Inferior parietal cortex (tissue), 1 donor: ENCODE measurements around the gene CEP72.
A peak's percentile ranks its signal among the peaks of the same experiment; 100 is the strongest.

Source experiments
- DNase-seq: peaks from one replicate; pipeline ENCODE4 v3.0.0-alpha.2; 2016; ENCODE audit errors: extremely low spot score

CEP72 gene

DNA sequence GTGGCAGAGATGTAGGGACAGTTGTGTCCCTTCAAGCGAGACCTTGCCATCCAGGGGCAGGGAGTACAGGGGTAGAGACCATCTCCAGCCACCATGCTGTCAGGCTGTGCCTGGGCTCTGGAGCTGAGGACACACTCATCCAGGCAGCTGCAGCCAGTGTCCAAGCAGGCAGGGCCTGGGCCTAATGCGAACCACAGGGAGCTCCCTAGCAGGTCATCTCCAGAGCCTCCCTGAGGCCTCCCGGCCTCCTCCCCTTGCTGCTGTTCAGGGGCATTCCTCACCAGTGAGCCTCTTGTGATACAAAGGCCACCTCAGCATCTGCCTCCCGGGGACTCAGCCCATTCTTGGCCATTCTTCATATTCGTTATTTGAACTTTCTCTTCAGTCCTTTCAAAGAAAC is 46.0 kb downstream of the CEP72 start:
- no peak for DNase-seq

GRCh38 chr5:659496-660263 is 47.5 kb downstream of the CEP72 start:
- DNase-seq = no peak

DNA sequence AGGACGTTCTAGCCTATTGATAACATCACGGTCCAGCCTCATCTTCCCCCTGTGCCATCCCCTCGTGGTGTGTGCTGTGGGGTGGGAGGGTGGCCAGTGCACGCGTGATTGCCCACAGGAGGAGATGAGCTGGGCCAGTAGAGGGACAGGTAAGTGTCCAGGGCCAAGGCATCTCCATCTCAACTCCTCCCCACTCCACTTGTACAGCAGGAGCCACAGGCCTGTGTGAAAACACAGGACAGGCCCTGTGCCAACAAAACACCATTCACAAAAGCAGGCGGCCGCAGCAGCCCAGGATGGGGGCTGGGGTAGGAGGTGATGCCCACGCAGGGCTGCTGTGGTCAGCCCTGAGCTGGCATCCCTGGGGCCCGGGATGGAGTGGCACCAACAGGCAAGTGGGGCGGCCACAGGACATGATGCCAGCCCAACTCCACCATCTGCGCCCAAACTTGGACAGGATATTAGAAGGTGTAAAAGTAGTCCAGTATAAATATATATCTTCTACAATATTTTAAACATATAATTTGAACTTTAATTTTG is 48.4 kb downstream of the CEP72 start:
- DNase-seq = no peak

GRCh38 chr5:661891-662750 is 50.0 kb downstream of the CEP72 start:
- no peak for DNase-seq

DNA sequence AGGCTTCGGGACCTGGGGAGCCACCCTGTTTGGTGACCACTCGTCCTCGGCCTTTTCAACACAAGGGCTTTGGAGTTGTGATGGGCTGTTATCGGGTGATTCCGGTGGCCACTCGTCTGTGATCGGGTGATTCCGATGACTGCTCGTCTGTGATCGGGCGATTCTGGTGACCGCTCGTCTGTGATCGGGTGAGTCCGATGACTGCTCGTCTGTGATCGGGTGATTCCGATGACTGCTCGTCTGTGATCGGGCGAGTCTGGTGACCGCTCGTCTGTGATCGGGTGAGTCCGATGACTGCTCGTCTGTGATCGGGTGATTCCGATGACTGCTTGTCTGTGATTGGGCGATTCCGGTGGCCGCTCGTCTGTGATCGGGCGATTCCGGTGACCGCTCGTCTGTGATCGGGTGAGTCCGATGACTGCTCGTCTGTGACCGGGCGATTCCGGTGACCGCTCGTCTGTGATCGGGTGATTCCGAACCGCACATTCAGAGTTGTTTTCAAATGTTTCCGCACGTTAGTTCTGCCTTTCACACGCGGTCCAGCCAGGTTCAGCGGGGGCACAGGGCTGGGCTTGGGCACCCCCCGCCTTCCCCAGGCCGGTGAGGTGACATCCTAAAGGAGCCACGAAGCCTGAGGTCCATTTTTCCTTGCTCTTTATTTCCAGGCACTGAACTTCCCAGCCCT is 50.8 kb downstream of the CEP72 start:
- no peak for DNase-seq

DNA sequence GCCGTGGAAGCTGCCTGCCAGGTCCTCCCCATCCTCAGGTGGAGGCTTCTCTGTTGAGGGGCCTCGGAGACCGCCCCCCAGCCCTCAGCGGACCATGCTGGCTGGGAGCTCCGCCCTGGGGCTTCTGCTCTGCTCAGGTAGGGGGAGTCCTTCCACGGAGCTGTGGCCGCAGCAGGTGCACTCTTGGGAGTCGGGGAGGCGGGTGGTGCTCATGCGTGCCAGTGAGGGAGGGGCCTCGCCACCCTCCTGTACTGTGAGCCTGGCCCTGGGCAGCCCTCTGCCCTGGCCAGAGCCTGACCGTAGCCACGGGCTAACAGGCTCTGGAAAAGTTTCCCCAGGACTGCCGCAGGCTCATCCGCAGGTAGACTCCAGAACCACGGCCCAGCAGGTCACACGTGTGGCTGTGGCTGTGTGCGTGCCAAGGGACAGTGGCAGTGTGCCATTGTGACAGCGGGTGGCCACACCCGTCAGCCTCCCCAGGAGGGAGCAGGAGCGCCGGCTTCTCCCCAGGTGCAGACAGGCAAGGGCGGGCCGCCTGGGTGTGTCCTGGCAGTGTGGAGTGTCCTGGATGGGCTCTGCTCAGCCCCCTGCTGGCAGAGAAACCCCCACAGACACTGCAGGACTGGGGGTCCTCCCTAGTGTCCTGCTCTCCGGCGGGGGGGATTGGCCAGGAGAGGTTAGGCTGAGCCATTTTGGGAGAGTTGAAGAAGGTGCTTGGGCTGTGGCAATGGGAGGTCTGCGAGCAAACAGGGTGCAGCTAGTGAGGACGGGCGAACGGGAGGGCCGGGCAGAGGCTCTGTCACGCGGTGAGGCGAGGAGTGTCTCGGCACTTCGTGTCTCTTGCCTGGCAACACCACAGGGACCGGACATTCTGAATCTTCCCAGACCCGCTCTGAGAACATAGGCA is 51.5 kb downstream of the CEP72 start:
- no peak for DNase-seq

DNA sequence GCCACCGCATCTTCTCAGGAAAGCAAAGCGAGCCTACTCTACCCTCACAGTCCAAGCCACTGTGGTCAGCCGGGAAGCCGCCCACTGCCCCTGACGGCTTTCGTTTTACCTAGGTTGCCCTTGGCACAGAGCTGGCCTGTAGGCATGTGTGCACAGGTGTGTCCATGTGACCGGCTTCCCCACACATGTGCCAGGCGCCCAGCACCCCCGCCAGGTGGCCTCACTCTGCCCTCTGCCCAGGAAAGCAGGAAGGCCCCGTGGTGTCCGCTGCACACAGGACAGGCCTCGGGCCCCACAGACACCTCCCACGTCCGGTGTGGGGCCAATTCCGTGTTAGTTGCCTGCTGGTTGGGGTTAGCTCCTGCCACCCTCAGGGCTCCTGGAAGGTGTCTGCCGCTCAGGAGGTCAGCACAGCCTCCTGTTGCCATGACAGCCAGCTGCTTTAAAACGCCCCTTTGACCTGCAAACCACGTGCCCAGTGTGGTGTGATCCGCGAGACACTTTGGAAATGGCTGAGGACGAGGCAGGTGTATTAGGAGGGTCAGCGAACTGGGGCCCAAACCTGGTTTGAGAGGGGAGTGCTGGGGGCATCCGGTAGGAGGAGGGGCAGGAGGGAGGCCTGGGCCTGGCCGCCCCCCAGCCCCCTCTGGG is 52.3 kb downstream of the CEP72 start:
- no peak for DNase-seq

GRCh38 chr5:664994-665360 is 52.8 kb downstream of the CEP72 start:
- no peak for DNase-seq

DNA sequence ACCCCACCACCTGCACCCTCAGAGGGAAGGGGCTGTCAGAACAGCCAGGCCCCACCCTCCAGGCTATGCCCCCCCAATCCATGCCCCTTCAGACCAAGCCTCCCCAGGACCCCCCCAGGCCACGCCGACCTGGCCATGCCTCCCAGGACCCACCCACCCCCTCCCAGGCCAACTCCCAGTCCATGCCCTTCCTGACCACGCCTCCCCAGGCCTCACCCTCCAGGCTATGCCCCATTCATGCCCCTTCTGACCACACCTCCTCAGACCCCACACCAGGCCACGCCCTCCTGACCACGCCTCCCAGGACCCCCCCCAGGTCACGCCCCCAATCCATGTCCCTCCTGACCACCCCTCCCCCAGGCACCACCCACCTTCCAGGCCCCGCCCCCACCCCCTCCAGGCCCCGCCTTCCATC is 53.4 kb downstream of the CEP72 start:
- no peak for DNase-seq

- no peak for DNase-seq
Measured at GRCh38 chr5:665956-666711, 54.0 kb downstream of the CEP72 start.

- no peak for DNase-seq
Measured at GRCh38 chr5:666816-667498, 54.8 kb downstream of the CEP72 start.

DNA sequence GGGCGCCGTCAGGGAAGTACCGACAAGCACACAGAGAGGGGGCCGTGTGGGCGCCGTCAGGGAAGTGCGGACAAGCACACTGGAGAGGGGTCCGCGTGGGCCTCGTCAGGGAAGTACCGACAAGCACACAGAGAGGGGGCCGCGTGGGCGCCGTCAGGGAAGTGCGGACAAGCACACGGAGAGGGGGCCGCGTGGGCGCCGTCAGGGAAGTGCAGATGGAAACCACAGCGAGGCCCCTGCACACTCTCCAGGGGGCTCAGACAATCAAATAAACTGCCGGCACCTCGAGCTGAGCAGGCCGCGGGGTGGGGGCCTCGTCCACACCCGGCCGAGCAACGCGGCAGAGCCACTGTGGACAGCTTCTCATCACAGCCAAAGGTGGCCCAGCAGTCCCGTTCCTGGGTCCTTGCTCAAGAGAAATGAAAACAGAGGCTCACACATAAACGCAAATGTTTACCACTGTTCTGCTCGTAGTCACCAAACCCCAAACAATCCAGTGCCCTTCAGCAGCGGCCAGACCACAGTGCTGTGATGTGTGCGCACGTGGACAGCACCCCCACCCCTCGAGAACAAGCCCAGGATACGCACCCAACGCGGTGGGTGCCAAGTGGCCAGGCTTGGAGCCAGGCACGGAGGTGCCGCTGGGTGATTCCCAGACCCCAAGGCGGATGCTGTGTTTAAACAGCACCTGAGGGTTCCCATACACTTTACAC is 56.3 kb downstream of the CEP72 start:
- no peak for DNase-seq

- DNase-seq = peak; percentile 87
Measured at GRCh38 chr5:669111-669841, 57.1 kb downstream of the CEP72 start.

DNA sequence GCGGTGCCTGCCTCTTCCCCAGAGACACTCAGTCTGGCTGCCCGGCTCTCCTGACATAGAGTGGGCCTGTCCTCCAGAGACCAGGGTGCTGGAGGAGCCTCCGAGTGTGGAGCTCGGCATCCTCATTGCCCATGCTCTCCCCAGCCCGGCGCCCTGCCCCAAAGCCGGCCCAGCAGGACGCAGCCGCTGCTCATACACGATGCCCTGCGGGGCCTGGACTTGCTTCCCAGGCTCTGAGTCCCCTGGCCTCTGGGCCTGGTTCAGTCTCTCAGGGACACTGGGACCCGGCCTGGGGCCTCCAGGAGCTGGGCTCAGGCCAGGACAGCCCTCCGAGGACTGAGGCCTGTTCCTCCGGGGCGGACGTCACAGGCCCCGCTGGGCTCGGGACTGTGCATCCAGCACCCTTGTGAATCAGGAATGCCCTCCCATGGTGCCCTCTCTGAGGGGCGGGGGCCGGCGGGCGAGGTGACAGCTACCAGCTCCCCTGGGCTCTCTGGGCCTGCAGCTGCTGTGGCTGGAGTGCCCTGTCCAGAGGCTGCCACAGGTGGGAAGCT is 57.8 kb downstream of the CEP72 start:
- DNase-seq = no peak

- no peak for DNase-seq
Measured at GRCh38 chr5:670396-671270, 58.5 kb downstream of the CEP72 start.

DNA sequence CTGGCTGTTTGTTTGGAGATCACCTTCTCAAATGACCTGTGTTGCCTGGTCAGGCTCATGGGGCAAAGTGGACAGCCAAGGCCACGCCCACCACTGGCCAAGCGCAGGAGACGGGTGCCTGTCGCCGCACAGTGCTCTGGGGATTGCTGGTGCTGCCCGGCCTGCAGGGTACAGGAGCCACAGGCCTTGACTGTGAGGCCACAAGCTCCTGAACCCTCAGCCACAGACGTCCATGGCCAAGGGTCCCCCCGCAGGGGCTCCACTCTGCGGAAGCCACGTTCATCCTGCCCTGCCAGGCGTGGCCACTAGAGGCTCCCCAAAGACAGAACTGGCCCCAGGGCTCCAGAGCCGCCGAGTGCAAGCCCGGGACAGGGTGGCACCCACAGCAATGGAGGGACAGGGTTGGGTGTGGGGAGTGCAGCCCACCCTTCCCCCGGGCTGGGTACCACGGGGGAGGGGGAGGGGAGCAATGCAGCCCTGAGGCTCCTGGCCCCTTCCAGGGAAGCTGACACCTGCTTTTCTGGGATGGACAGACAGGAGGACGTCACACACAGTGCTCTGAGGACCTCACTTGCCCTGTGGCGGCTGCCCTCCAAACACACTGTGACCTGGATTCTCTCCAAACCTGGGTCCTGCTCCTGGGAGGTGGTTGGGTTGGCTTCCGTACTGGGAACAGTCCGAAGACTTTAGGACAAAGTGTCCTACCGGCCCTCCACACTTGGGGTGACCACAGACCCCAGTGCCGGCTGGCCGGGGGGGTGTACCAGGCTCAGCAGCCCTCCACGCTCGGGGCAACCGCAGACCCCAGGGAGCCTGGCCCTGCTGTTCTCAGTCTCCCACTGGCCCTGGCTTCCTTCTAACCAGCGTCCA is 59.6 kb downstream of the CEP72 start:
- DNase-seq = peak; percentile 80
